ENCODE results near the gene CD59. TPM values are rescaled to one million over a fixed set of nuclear protein-coding genes. Genes with fewer than 3 reads are reported as not detected.
"Not testable (repeated sequence)": the region's sequence is repeated elsewhere in the genome, so short reads cannot be mapped to it uniquely, and the experiment has no call there.

Gene CD59
- total RNA-seq, 1 donor: 345 TPM

DNA sequence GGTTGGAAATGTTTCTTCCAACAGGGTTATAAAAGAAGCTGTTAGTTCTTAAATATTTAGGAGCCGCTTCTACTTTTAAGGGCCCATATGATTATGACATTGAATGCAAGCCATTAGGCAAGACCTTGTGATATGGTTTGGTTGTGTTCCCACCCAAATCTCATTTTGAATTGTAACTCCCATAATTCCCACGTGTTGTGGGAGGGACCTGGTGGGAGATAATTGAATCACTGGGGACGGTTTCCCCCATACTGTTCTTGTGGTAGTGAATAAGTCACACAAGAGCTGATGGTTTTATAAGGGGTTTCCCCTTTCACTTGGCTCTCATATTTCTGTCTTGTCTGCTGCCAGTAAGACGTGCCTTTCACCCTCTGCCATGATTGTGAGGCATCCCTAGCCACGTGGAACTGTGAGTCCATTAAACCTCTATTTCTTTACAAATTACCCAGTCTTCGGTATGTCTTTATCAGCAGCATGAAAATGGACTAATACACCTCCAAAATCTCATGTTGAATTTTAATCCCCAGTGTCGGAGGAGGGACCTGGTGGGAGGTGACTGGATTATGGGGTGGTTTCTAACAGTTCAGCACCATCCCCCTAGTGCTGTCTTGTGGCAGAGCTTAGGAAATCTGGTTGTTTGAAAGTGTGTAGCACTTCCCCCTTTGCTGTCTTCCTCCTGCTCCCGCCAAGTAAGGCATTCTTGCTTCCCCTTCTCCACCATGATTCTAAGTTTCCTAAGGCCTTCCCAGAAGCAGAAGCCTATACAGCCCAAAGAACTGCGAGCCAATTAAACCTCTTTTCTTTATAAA is 4.3 kb downstream of the CD59 start:
- peaks cover 38% of the 10 kb centered on the region for H3K4me1 ChIP-seq (ENCODE audit: insufficient read depth, low read length)
- DNase-seq (ENCODE audit: insufficient read length, low spot score, missing footprints): no peak
- H3K4me3 ChIP-seq (ENCODE audit: insufficient read depth, low read length): no peak overlapping the region
- H2AFZ ChIP-seq (ENCODE audit: low read length): no peak overlapping the region
- peak overlapping the region; percentile 1 for H3K4me2 ChIP-seq (ENCODE audit: insufficient read depth, low read length)
- peak overlapping the region; percentile 71 for H3K27ac ChIP-seq (ENCODE audit: low read depth, low read length)
- no peaks in the 10 kb centered on the region for H3K27me3 ChIP-seq (ENCODE audit: insufficient read depth, low read length)
- H3K9me3 ChIP-seq (ENCODE audit: low read depth, low read length): no peaks in the 10 kb centered on the region
- H3K36me3 ChIP-seq (ENCODE audit: insufficient read depth, low read length): peaks cover 41% of the 10 kb centered on the region
- peaks cover 46% of the 10 kb centered on the region for H4K20me1 ChIP-seq (ENCODE audit: insufficient read depth, low read length)
- no peak for TF ChIP-seq CTCF (IDR thresholded peaks at IDR 0.05; ENCODE audit: extremely low read depth, low read depth, low read length)
- peaks cover 89% of the 10 kb centered on the region for H3K79me2 ChIP-seq (ENCODE audit: insufficient read depth, low read length)

GRCh38 chr11:33730716-33731115 is 5.5 kb downstream of the CD59 start:
- no peaks in the 10 kb centered on the region for H3K9me3 ChIP-seq (ENCODE audit: low read depth, low read length)
- no peak overlapping the region for H3K4me3 ChIP-seq (ENCODE audit: insufficient read depth, low read length)
- peaks cover 46% of the 10 kb centered on the region for H4K20me1 ChIP-seq (ENCODE audit: insufficient read depth, low read length)
- no peak for DNase-seq (ENCODE audit: insufficient read length, low spot score, missing footprints)
- peaks cover 33% of the 10 kb centered on the region for H3K4me1 ChIP-seq (ENCODE audit: insufficient read depth, low read length)
- H3K79me2 ChIP-seq (ENCODE audit: insufficient read depth, low read length): peaks cover 96% of the 10 kb centered on the region
- no peak for TF ChIP-seq CTCF (IDR thresholded peaks at IDR 0.05; ENCODE audit: extremely low read depth, low read depth, low read length)
- no peaks in the 10 kb centered on the region for H3K27me3 ChIP-seq (ENCODE audit: insufficient read depth, low read length)
- peaks cover 41% of the 10 kb centered on the region for H3K36me3 ChIP-seq (ENCODE audit: insufficient read depth, low read length)
- no peak overlapping the region for H3K4me2 ChIP-seq (ENCODE audit: insufficient read depth, low read length)
- H3K27ac ChIP-seq (ENCODE audit: low read depth, low read length): no peak overlapping the region
- H2AFZ ChIP-seq (ENCODE audit: low read length): no peak overlapping the region

DNA sequence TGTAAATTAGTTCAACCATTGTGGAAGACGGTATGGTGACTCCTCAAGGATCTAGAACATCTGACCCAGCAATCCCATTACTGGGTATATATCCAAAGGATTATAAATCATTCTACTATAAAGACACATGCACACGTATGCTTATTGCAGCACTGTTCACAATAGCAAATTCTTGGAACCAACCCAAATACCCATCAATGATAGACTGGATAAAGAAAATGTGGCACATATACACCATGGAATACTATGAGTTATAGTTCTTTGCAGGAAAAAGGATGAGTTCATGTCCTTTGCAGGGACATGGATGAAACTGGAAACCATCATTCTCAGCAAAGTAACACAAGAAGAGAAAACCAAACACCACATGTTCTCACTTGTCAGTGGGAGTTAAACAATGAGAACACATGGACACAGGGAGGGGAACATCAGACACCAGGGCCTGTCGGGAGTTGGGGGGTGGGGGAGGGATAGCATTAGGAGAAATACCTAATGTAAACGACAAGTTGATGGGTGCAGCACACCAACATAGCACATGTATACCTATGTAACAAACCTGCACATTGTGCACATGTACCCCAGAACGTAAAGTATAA is 7.1 kb downstream of the CD59 start:
- H3K4me1 ChIP-seq (ENCODE audit: insufficient read depth, low read length): peaks cover 40% of the 10 kb centered on the region
- peaks cover 41% of the 10 kb centered on the region for H3K36me3 ChIP-seq (ENCODE audit: insufficient read depth, low read length)
- not testable (repeated sequence) for H3K27ac ChIP-seq (ENCODE audit: low read depth, low read length); H3K4me3 ChIP-seq (ENCODE audit: insufficient read depth, low read length); H3K4me2 ChIP-seq (ENCODE audit: insufficient read depth, low read length); H3K9me3 ChIP-seq (ENCODE audit: low read depth, low read length); DNase-seq (ENCODE audit: insufficient read length, low spot score, missing footprints); H2AFZ ChIP-seq (ENCODE audit: low read length); H3K27me3 ChIP-seq (ENCODE audit: insufficient read depth, low read length)
- peaks cover 35% of the 10 kb centered on the region for H4K20me1 ChIP-seq (ENCODE audit: insufficient read depth, low read length)
- H3K79me2 ChIP-seq (ENCODE audit: insufficient read depth, low read length): peaks cover 96% of the 10 kb centered on the region

DNA sequence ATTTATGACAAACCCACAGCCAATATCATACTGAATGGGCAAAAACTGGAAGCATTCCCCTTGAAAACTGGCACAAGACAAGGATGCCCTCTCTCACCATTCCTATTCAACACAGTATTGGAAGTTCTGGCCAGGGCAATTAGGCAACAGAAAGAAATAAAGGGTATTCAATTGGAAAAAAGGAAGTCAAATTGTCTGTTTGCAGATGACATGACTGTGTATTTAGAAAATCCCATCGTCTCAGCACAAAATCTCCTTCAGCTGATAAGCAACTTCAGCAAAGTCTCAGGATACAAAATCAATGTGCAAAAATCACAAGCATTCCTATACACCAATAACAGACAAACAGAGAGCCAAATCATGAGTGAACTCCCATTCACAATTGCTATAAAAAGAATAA is 8.7 kb downstream of the CD59 start:
- H3K27me3 ChIP-seq (ENCODE audit: insufficient read depth, low read length); H3K9me3 ChIP-seq (ENCODE audit: low read depth, low read length); DNase-seq (ENCODE audit: insufficient read length, low spot score, missing footprints); H3K4me2 ChIP-seq (ENCODE audit: insufficient read depth, low read length); H3K27ac ChIP-seq (ENCODE audit: low read depth, low read length); H3K4me3 ChIP-seq (ENCODE audit: insufficient read depth, low read length); H2AFZ ChIP-seq (ENCODE audit: low read length): not testable (repeated sequence)
- H3K4me1 ChIP-seq (ENCODE audit: insufficient read depth, low read length): peaks cover 43% of the 10 kb centered on the region
- H4K20me1 ChIP-seq (ENCODE audit: insufficient read depth, low read length): peaks cover 28% of the 10 kb centered on the region
- peaks cover 28% of the 10 kb centered on the region for H3K36me3 ChIP-seq (ENCODE audit: insufficient read depth, low read length)
- H3K79me2 ChIP-seq (ENCODE audit: insufficient read depth, low read length): peaks cover 96% of the 10 kb centered on the region

- Histone ChIP-seq H4K20me1 (ENCODE audit: insufficient read depth, low read length) (peaks cover 20% of the 10 kb centered on the region), H3K4me3 (ENCODE audit: insufficient read depth, low read length) (no peak overlapping the region), H3K27me3 (ENCODE audit: insufficient read depth, low read length) (no peaks in the 10 kb centered on the region), H3K27ac (ENCODE audit: low read depth, low read length) (peak overlapping the region; percentile 100), H2AFZ (ENCODE audit: low read length) (no peak overlapping the region), H3K9me3 (ENCODE audit: low read depth, low read length) (no peaks in the 10 kb centered on the region), H3K4me2 (ENCODE audit: insufficient read depth, low read length) (no peak overlapping the region), H3K79me2 (ENCODE audit: insufficient read depth, low read length) (peaks cover 96% of the 10 kb centered on the region), H3K4me1 (ENCODE audit: insufficient read depth, low read length) (peaks cover 50% of the 10 kb centered on the region), H3K36me3 (ENCODE audit: insufficient read depth, low read length) (peaks cover 29% of the 10 kb centered on the region)
- no peak for DNase-seq (ENCODE audit: insufficient read length, low spot score, missing footprints)
- no peak for TF ChIP-seq CTCF (IDR thresholded peaks at IDR 0.05; ENCODE audit: extremely low read depth, low read depth, low read length)
Observed at GRCh38 chr11:33725496-33725895, 10.7 kb downstream of the CD59 start.
